Measurements from ENCODE around the gene MTIF2. TPM values are rescaled to one million over a fixed set of nuclear protein-coding genes. Genes with fewer than 3 reads are reported as not detected.
"Not testable (repeated sequence)": the region's sequence is repeated elsewhere in the genome, so short reads cannot be mapped to it uniquely, and the experiment has no call there.

MTIF2 gene
- total and polyA plus RNA-seq, 9 of the 15 experiments (the other 6 are each of a cell fraction or from before 2014, with no cell fraction given), result 58.7 to 143 (median 105) TPM

DNA sequence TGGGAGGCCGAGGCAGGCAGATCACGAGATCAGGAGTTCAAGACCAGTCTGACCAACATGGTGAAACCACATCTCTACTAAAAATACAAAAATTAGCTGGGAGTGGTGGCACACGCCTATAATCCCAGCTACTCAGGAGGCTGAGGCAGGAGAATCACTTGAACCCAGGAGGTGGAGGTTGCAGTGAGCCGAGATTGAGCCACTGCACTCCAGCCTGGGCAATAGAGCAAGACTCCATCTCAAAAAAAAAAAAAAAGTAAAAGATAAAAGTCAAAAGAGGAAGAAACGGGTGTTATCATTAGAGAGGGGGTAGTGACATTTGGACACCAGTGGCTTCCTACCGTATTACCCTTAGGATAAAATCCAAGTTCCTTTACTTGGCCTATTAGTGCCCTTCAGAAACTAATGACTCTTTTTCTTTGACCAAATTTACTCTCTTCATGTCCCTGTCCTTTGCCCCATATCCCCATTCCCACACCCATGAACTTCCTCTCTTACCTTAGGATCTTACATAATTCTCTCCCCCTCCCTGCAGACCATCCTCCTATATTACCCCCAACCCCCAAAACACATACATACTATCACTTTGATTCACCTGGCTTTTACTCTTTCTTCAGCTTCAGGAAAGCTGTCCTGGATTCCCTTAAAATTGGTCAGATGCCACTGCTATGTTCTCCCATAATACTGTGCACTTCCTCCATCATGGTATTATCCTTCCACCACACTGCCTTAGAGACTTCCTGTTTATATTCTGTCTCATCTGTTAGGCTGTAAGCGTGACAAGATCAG, 41.4 kb downstream of the MTIF2 start (continued):
- TF ChIP-seq, protein P1, sequence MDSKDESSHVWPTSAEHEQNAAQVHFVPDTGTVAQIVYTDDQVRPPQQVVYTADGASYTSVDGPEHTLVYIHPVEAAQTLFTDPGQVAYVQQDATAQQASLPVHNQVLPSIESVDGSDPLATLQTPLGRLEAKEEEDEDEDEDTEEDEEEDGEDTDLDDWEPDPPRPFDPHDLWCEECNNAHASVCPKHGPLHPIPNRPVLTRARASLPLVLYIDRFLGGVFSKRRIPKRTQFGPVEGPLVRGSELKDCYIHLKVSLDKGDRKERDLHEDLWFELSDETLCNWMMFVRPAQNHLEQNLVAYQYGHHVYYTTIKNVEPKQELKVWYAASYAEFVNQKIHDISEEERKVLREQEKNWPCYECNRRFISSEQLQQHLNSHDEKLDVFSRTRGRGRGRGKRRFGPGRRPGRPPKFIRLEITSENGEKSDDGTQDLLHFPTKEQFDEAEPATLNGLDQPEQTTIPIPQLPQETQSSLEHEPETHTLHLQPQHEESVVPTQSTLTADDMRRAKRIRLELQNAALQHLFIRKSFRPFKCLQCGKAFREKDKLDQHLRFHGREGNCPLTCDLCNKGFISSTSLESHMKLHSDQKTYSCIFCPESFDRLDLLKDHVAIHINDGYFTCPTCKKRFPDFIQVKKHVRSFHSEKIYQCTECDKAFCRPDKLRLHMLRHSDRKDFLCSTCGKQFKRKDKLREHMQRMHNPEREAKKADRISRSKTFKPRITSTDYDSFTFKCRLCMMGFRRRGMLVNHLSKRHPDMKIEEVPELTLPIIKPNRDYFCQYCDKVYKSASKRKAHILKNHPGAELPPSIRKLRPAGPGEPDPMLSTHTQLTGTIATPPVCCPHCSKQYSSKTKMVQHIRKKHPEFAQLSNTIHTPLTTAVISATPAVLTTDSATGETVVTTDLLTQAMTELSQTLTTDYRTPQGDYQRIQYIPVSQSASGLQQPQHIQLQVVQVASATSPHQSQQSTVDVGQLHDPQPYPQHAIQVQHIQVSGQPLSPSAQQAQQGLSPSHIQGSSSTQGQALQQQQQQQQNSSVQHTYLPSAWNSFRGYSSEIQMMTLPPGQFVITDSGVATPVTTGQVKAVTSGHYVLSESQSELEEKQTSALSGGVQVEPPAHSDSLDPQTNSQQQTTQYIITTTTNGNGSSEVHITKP (IDR thresholded peaks at IDR 0.05; ENCODE audit: partially characterized antibody), result peak; percentile 57
- TF ChIP-seq, protein P2, sequence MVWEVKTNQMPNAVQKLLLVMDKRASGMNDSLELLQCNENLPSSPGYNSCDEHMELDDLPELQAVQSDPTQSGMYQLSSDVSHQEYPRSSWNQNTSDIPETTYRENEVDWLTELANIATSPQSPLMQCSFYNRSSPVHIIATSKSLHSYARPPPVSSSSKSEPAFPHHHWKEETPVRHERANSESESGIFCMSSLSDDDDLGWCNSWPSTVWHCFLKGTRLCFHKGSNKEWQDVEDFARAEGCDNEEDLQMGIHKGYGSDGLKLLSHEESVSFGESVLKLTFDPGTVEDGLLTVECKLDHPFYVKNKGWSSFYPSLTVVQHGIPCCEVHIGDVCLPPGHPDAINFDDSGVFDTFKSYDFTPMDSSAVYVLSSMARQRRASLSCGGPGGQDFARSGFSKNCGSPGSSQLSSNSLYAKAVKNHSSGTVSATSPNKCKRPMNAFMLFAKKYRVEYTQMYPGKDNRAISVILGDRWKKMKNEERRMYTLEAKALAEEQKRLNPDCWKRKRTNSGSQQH (CRISPR knock-in tag; IDR thresholded peaks at IDR 0.05), result peak; percentile 67; the same call in 1 of the 2 replicates
- 0 out of 2 replicates have a peak, but pooled peaks have one; percentile 2 for TF ChIP-seq TEAD4 (IDR thresholded peaks at IDR 0.05; ENCODE audit: low read length)
- not testable (repeated sequence) for TF ChIP-seq TEAD4 (CRISPR knock-in tag; IDR thresholded peaks at IDR 0.05; ENCODE audit: borderline replicate concordance)
- peak; percentile 57; the same call in 1 of the 2 replicates for TF ChIP-seq ZNF384 (IDR thresholded peaks at IDR 0.05; ENCODE audit: low read depth, low read length)
- TF ChIP-seq, protein P3, sequence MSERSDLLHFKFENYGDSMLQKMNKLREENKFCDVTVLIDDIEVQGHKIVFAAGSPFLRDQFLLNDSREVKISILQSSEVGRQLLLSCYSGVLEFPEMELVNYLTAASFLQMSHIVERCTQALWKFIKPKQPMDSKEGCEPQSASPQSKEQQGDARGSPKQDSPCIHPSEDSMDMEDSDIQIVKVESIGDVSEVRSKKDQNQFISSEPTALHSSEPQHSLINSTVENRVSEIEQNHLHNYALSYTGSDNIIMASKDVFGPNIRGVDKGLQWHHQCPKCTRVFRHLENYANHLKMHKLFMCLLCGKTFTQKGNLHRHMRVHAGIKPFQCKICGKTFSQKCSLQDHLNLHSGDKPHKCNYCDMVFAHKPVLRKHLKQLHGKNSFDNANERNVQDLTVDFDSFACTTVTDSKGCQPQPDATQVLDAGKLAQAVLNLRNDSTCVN (CRISPR knock-in tag; IDR thresholded peaks at IDR 0.05), result peak; percentile 86
- TF ChIP-seq TAF9B (IDR thresholded peaks at IDR 0.05; ENCODE audit: partially characterized antibody), result peak; percentile 39
- TF ChIP-seq SMAD4 (CRISPR knock-in tag; conservative IDR thresholded peaks at IDR 0.05), result 0 out of 2 replicates have a peak, but pooled peaks have one; percentile 14
- TF ChIP-seq SMARCE1 (IDR thresholded peaks at IDR 0.05), result peak; percentile 49; the same call in 1 of the 2 replicates
- peak; percentile 44; the same call in 1 of the 2 replicates for TF ChIP-seq KLF6 (CRISPR knock-in tag; IDR thresholded peaks at IDR 0.05; ENCODE audit: borderline replicate concordance)
- peak in 1 of 2 experiments; percentile 38; a peak in 1 of 4 replicates for TF ChIP-seq MAZ (CRISPR knock-in tag; conservative IDR thresholded peaks at IDR 0.05 in 1 of 2, IDR thresholded peaks at IDR 0.05 in 1 of 2)
- TF ChIP-seq POLR2H (tag; IDR thresholded peaks at IDR 0.05; ENCODE audit: low read depth), result 0 out of 2 replicates have a peak, but pooled peaks have one; percentile 13
- TF ChIP-seq FOXK2 (conservative IDR thresholded peaks at IDR 0.05 in 1 of 2, IDR thresholded peaks at IDR 0.05 in 1 of 2; ENCODE audit: low read depth in 2 of 2), result peak; percentile 95 to 96
- TF ChIP-seq, protein P4, sequence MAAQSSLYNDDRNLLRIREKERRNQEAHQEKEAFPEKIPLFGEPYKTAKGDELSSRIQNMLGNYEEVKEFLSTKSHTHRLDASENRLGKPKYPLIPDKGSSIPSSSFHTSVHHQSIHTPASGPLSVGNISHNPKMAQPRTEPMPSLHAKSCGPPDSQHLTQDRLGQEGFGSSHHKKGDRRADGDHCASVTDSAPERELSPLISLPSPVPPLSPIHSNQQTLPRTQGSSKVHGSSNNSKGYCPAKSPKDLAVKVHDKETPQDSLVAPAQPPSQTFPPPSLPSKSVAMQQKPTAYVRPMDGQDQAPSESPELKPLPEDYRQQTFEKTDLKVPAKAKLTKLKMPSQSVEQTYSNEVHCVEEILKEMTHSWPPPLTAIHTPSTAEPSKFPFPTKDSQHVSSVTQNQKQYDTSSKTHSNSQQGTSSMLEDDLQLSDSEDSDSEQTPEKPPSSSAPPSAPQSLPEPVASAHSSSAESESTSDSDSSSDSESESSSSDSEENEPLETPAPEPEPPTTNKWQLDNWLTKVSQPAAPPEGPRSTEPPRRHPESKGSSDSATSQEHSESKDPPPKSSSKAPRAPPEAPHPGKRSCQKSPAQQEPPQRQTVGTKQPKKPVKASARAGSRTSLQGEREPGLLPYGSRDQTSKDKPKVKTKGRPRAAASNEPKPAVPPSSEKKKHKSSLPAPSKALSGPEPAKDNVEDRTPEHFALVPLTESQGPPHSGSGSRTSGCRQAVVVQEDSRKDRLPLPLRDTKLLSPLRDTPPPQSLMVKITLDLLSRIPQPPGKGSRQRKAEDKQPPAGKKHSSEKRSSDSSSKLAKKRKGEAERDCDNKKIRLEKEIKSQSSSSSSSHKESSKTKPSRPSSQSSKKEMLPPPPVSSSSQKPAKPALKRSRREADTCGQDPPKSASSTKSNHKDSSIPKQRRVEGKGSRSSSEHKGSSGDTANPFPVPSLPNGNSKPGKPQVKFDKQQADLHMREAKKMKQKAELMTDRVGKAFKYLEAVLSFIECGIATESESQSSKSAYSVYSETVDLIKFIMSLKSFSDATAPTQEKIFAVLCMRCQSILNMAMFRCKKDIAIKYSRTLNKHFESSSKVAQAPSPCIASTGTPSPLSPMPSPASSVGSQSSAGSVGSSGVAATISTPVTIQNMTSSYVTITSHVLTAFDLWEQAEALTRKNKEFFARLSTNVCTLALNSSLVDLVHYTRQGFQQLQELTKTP (IDR thresholded peaks at IDR 0.05; ENCODE audit: low read depth in 1 of 2, partially characterized antibody in 2 of 2), result peak in 1 of 2 experiments; percentile 43
